GM19397 (cell line): ENCODE measurements around the gene HDAC6.

ENCODE experiments used
- ATAC-seq: cut with Tn5 transposase; IDR thresholded peaks from one replicate; pipeline ENCODE4 v1.9.1; 2021; ENCODE audit warnings: mild to moderate bottlenecking, moderate library complexity; ENCODE audit not compliant: unreplicated experiment

The HDAC6 gene

GRCh38 chrX:48801280-48802088 is at the start of gene HDAC6:
Gene HDAC6 (plus strand): TSS chrX:48802067. CDS start chrX:48802693, 626 bp downstream.
- peak; percentile 85 for ATAC-seq

GRCh38 chrX:48752498-48752897 is 49.4 kb upstream of the HDAC6 start:
- ATAC-seq, result no peak

- ATAC-seq, result no peak
Observed at GRCh38 chrX:48753708-48754228, 48.1 kb upstream of the HDAC6 start.

DNA sequence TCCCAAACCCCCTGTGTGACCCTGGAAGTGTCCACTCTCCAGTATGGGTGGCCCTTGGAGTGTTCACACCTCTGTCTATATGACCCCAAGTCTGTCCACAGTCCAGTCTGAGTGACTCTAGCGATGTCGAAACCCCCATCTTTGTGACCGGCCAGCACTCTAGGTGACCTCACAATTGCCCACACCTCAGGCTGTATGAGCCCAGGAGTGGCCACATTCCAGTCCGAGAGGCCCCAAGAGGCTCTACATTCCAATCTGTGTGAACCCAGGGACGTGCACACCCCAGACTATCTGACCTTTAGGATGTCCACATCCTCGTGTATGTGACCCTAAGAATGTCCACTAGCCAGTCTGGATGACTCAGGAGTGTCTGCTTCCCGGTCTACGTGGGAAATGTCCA is 47.6 kb upstream of the HDAC6 start:
- ATAC-seq, result no peak

GRCh38 chrX:48761674-48762471 is 40.0 kb upstream of the HDAC6 start, which contains the start of gene GLOD5:
Gene GLOD5 (plus strand): TSS chrX:48761747. CDS start chrX:48761791, 44 bp downstream.
- ATAC-seq, result no peak

DNA sequence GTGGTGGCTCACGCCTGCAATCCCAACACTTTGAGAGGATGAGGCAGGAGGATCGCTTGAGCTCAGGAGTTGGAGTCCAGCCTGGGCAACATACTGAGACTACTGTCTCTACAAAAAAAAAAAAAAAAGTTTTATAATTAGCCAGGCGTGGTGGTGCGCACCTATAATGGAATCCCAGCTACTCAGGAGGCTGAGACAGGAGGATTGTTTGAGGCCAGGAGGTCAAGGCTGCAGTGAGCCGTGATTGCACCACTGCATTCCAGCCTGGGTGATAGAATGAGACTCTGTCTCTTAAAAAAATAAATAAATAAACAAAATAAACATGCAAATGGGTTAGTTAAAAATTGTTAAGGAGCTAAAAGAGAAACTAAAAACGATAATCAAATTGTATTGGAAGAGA is 32.6 kb upstream of the HDAC6 start:
- ATAC-seq, result no peak

GRCh38 chrX:48770296-48770695 is 31.6 kb upstream of the HDAC6 start:
- ATAC-seq, result no peak

- ATAC-seq, result no peak
Observed at GRCh38 chrX:48772602-48773001, 29.3 kb upstream of the HDAC6 start.

DNA sequence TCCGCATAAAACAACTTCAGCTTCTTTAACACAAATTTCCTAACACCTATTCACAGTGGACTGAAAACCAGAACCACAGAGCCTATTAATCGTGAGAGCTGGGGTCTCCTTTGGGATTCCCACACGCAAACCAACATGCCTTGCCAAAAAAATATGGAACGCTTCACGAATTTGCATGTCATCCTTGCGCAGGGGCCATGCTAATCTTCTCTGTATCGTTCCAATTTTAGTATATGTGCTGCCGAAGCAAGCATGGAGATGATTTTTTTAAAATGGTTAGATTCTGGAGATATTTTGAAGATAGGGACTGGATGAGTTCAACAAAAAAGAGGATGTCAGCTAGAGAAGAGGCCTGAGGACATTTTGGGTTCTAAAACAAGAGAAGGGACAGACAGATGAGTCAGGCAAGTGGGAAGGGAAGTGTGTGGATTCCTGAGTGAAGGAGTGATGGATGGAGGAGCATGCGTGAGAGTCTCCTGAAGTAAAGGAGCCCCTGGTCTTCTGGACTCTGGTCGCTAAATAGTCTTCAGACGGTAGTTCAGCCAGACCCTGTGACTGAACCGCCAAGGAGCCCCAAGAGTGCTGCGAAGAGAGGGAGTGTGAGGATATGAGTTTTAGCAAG is 24.9 kb upstream of the HDAC6 start:
- no peak for ATAC-seq

- no peak for ATAC-seq
Observed at GRCh38 chrX:48779399-48779798, 22.5 kb upstream of the HDAC6 start.

DNA sequence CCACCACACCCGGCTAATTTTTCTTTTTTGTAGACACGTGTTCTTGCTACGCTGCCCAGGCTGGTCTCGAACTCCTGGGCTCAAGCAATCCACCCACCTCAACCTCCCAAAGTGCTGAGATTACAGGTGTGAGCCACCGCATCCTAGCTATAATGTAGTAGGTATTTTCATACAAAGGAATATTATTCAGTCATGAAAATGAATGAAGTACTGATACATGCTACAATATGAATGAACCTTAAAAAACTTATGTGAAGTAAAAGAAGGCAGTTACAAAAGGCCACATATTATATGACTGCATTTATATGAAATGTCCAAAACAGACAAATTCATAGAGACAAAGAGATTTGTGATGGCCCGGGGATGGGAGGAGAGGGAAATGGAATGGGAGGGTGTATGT is 20.2 kb upstream of the HDAC6 start:
- ATAC-seq, result no peak

GRCh38 chrX:48782216-48782615 is 19.7 kb upstream of the HDAC6 start:
- ATAC-seq, result no peak

DNA sequence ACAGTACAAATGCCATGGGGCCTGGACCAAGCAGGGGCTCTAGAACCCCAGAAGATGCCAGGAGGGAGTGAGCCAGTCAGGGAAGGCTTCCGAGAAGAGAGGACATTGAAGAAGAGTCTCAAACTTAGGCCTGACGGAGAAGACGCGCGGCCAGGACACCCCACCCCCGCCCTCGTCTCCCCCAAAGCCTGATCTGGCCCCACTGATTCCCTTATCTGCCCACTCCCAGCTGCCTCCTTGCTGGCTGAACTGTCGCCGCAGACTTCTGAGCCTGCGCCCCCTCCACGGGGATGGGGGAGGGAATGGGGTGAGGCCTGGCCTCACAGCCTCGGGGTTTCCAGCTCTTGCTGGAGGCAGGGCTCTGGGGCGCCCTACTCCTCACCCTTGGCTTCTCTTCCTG is 19.1 kb upstream of the HDAC6 start:
- ATAC-seq, result no peak

DNA sequence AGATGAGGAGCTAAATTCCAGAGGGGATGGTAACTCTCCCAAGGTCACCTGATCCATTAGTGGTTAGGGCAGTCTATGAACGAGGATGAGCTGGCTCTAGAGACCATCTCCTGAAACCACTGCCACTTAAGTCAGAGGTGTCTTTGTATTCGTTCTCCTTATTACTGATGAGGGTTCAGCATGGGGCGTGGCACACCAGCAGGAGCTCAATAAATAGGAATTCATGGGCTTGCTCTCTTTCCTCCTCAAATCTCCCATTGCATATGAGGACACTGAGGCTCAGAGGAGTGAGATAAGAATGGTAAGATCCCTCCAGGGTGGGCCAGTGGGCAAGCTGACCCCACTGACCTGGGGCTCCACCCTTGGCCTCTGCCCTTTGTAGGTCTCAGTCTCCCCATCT is 17.1 kb upstream of the HDAC6 start:
- ATAC-seq, result no peak

GRCh38 chrX:48785186-48785539 is 16.7 kb upstream of the HDAC6 start:
- no peak for ATAC-seq

- ATAC-seq, result no peak
Observed at GRCh38 chrX:48785540-48786214, 16.2 kb upstream of the HDAC6 start.

DNA sequence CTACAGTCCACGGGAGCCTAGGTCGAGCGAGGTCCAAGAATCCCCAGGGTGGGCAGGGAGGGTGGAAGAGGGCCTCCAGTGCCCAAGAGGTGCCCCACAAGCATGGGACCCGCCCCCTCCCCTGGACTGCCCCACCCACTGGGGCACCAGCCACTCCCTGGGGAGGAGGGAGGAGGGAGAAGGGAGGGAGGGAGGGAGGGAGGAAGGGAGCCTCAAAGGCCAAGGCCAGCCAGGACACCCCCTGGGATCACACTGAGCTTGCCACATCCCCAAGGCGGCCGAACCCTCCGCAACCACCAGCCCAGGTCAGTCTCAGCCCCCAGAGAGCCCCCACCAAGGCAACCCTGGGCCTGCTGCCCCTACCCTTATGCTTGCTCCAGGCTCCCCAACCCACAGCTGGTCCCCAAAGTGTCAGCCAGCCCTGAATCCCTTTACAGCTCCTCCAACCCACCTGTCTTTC is 15.5 kb upstream of the HDAC6 start, which contains the start of gene GATA1:
Gene GATA1 (plus strand): TSS at position 250 of the 460 bp plus-strand sequence. CDS start 4,520 bp downstream, outside the sequence.
- no peak for ATAC-seq

GRCh38 chrX:48786825-48787504 is 14.9 kb upstream of the HDAC6 start:
- no peak for ATAC-seq

DNA sequence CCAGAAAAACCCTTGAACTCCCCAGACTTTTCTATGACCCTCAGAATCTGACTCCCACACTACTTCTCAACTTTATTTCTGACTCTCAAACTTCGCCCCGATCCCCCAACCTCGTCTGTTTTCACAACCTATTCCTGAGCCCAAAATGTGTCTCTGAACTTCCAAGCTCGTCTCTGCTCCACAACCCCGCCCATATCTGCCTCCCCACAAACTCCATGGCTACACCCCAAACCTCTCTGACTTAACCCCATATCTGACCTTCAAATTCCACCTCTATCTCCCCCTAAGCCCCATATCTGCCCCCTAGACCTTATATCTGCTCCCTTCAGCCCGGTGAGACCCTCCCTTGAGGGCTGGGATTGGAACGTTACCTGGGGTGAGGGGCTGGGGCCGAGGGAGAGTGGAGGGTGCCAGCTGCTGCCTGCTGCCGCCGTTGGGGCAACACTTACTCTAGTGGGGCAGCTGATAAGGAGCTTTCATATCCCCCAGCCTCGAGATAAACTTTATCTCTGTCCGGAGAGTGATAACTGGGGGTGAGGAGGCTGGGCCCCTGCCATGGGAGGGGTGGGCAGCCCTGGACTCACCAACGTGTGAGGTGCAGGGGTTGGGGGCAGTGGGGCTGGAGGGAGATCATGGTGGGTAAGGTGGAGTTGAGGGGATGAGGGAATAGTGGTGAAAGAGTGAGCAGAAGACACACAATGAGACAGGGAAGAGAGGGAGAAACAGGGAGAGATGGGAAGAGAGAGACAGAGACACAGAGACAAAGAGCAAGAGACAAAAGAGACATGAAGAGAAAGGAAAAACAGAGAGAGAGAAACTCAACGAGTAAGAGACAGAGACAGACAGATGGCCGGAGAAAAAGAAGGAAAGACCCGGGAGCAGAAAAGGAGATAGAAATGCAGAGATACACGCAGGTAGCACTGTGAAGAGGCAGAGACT is 14.1 kb upstream of the HDAC6 start:
- no peak for ATAC-seq
